Psoas muscle (tissue), 7 donors: ENCODE results near the gene ULBP1. TPM values are rescaled to one million over a fixed set of nuclear protein-coding genes. Genes with fewer than 3 reads are reported as not detected.

Source experiments
- polyA plus RNA-seq, 3 donors: library from polyadenylated mRNA; stranded (reverse); fragments of 200-250 nt; gene quantifications; one replicate each; pipeline ENCODE4 v1.2.3, GENCODE V29; 2013
- total RNA-seq, 4 donors: library from RNA; stranded (reverse); fragmentation: NEBNext Ultra II Directional in 2 of 4; extraction: Animal tissue kit (Norgen Biotek cat#: 25700) in 2 of 4; gene quantifications; one replicate each; pipeline versions ENCODE4 v1.2.1 to v1.2.4, GENCODE V29; 2021 to 2023
- donor health status: healthy with polysubstance abuse.
- donor health status: DM: no; HTN: no; CAD: no; lungs with moderate emphysema.
- donor health status: Bipolar disorder and iron deficiency.
- donor health status: healthy.
- donor health status: DM: no; HTN: no; CAD: no.
- donor health status: DM: no; HTN: no; CAD: no.
- donor health status: DM: yes; HTN: yes; CAD: no.

ULBP1 gene
- total and polyA plus RNA-seq, 7 donors, result 0.03 to 0.12 (median 0.10) TPM

Other genes with a start within 250 kb of the ULBP1 start
- gene LATS1, start 245.8 kb upstream of the ULBP1 start, total RNA-seq, result 10 to 100 TPM; 11.0 to 15.5 (median 13.9) TPM
- gene LATS1, start 245.8 kb upstream of the ULBP1 start, polyA plus RNA-seq, result 1 to 10 TPM; 3.4 to 8.3 (median 3.7) TPM
- 10 to 100 TPM; 17.4 to 26.8 (median 22.1) TPM for gene NUP43, start 217.4 kb upstream of the ULBP1 start, total RNA-seq
- 10 to 100 TPM in 2 of 3 donors, 1 to 10 TPM in 1; 7.3 to 17.1 (median 14.1) TPM for gene NUP43, start 217.4 kb upstream of the ULBP1 start, polyA plus RNA-seq
- 100 to 1,000 TPM; 124 to 179 (median 149) TPM for gene PCMT1, start 214.2 kb upstream of the ULBP1 start, total RNA-seq
- gene PCMT1, start 214.2 kb upstream of the ULBP1 start, polyA plus RNA-seq, result 100 to 1,000 TPM; 159 to 613 (median 178) TPM
- 10 to 100 TPM in 2 of 4 donors, 1 to 10 TPM in 2; 7.9 to 29.6 (median 10.2) TPM for gene LRP11, start 99.6 kb upstream of the ULBP1 start, total RNA-seq
- gene LRP11, start 99.6 kb upstream of the ULBP1 start, polyA plus RNA-seq, result 1 to 10 TPM; 1.6 to 3.2 (median 2.5) TPM
- 1 to 10 TPM; 1.4 to 6.2 (median 3.9) TPM for gene RAET1E, start 65.8 kb upstream of the ULBP1 start, total RNA-seq
- 10 to 100 TPM in 1 of 3 donors, under 1 TPM in 2; 0.04 to 17.2 (median 0.31) TPM for gene RAET1E, start 65.8 kb upstream of the ULBP1 start, polyA plus RNA-seq
- 1 to 10 TPM in 1 of 4 donors, under 1 TPM in 2, not detected in 1; 0.40 to 1.1 (median 0.64) TPM for gene RAET1G, start 40.8 kb upstream of the ULBP1 start, total RNA-seq
- under 1 TPM; 0.04 to 0.73 (median 0.24) TPM for gene RAET1G, start 40.8 kb upstream of the ULBP1 start, polyA plus RNA-seq
- gene ULBP2, start 21.9 kb upstream of the ULBP1 start, total RNA-seq, result under 1 TPM in 3 of 4 donors, not detected in 1; 0.25 to 0.75 (median 0.69) TPM
- under 1 TPM; 0.17 to 0.81 (median 0.59) TPM for gene ULBP2, start 21.9 kb upstream of the ULBP1 start, polyA plus RNA-seq
- not detected for gene RAET1L, start 61.6 kb downstream of the ULBP1 start, total RNA-seq
- under 1 TPM in 2 of 3 donors, not detected in 1; 0.06 to 0.07 TPM for gene RAET1L, start 61.6 kb downstream of the ULBP1 start, polyA plus RNA-seq
- gene ULBP3, start 105.2 kb downstream of the ULBP1 start, total RNA-seq, result under 1 TPM; 0.34 to 0.67 (median 0.40) TPM
- under 1 TPM; 0.15 to 0.55 (median 0.32) TPM for gene ULBP3, start 105.2 kb downstream of the ULBP1 start, polyA plus RNA-seq
- 10 to 100 TPM; 13.3 to 62.8 (median 22.4) TPM for gene PPP1R14C, start 179.1 kb downstream of the ULBP1 start, total RNA-seq
- gene PPP1R14C, start 179.1 kb downstream of the ULBP1 start, polyA plus RNA-seq, result 10 to 100 TPM in 2 of 3 donors, 1 to 10 TPM in 1; 5.9 to 41.2 (median 30.1) TPM